NT2/D1 (cell line): Measurements from ENCODE around the gene FOXD2.
"Not testable (repeated sequence)": the region's sequence is repeated elsewhere in the genome, so short reads cannot be mapped to it uniquely, and the experiment has no call there.

Source experiments
- DNase-seq: peaks from one replicate; pipeline ENCODE4 v3.0.0-alpha.2; 2011; ENCODE audit warnings: low read depth, low spot score
- H3K27me3 ChIP-seq: 2 replicates; pipeline ENCODE4 v1.6.0; 2011; ENCODE audit warnings: mild to moderate bottlenecking; ENCODE audit not compliant: insufficient read length, insufficient read depth
- H3K36me3 ChIP-seq: 2 replicates; pipeline ENCODE4 v1.6.1; 2011; ENCODE audit warnings: mild to moderate bottlenecking, low read length, mixed read lengths; ENCODE audit not compliant: insufficient read depth, insufficient read length
- H3K4me1 ChIP-seq: 2 replicates; pipeline ENCODE4 v1.5.1; 2011; ENCODE audit not compliant: insufficient read depth, insufficient read length
- H3K4me3 ChIP-seq: 2 replicates; pipeline ENCODE4 v1.5.1; 2011; ENCODE audit warnings: low read depth; ENCODE audit not compliant: insufficient read length
- H3K9ac ChIP-seq: 2 replicates; pipeline ENCODE4 v1.6.0; 2011; ENCODE audit warnings: low read depth; ENCODE audit not compliant: insufficient read length
- H3K9me3 ChIP-seq: 2 replicates; pipeline ENCODE4 v1.5.1; 2011; ENCODE audit warnings: mild to moderate bottlenecking, low read length; ENCODE audit not compliant: insufficient read depth
- SUZ12 ChIP-seq: IDR thresholded peaks from 2 replicates; pipeline ENCODE4 v1.6.1; 2011; ENCODE audit not compliant: insufficient read length, insufficient read depth; ENCODE audit errors: extremely low read depth
- YY1 ChIP-seq: IDR thresholded peaks from 2 replicates; pipeline ENCODE4 v1.6.1; 2011; ENCODE audit not compliant: insufficient read length, insufficient read depth
- ZNF274 ChIP-seq: IDR thresholded peaks from 2 replicates; pipeline ENCODE4 v1.6.1; 2011; ENCODE audit warnings: mild to moderate bottlenecking, low read depth, low read length

FOXD2 gene

DNA sequence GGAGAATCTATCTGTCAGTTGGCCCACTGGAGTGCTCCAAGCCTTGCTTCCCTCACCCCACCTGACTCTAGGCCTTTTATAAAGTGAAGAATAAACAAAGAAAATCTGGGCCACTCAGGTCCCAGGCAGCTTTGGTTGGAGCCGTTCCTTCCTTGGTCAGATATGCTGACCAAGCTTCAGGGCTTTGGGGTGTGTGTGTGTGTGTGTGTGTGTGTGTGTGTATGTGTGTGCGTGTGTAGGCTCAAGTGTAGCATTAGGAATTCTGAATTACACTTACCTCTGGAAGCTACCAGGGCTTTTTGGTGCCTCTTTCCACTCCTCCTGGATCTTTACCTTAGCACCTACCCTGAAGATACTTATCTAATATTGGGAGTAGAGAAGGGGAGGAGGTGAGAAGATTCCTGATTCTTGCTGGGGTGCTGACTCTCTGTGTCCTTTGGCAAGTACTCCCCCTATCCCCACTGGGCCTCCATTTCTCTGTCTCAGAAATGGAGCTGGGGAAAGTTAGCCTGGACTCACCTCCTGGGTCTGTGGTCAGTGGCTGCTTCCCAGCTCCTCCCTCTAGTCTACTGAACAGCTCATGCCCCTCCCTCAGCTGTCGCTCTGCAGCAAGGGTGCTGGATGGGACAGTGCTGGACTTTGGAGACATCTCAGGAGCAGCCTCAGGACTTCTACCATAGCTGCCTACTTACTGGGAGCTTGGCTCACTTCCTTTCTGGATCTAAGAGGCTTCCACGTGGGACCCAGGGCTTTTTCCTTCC lies 10.8 kb downstream of the FOXD2 start:
- Histone ChIP-seq H3K9me3 (peaks cover 12% of the 10 kb centered on the region; the same call in 1 of the 2 replicates), H3K4me3 (no peak overlapping the region), H3K27me3 (peaks cover 75% of the 10 kb centered on the region), H3K36me3 (no peaks in the 10 kb centered on the region), H3K9ac (no peak overlapping the region), H3K4me1 (peaks cover 26% of the 10 kb centered on the region)
- no peak for DNase-seq
- TF ChIP-seq ZNF274 (no peak), YY1 (no peak), SUZ12 (no peak)

GRCh38 chr1:47449822-47450552 lies 12.1 kb downstream of the FOXD2 start:
- Histone ChIP-seq H3K4me3 (no peak overlapping the region), H3K9me3 (peaks cover 12% of the 10 kb centered on the region; the same call in 1 of the 2 replicates), H3K36me3 (no peaks in the 10 kb centered on the region), H3K9ac (no peak overlapping the region), H3K4me1 (peaks cover 19% of the 10 kb centered on the region), H3K27me3 (peaks cover 61% of the 10 kb centered on the region)
- TF ChIP-seq SUZ12 (no peak), YY1 (no peak), ZNF274 (no peak)
- no peak for DNase-seq

DNA sequence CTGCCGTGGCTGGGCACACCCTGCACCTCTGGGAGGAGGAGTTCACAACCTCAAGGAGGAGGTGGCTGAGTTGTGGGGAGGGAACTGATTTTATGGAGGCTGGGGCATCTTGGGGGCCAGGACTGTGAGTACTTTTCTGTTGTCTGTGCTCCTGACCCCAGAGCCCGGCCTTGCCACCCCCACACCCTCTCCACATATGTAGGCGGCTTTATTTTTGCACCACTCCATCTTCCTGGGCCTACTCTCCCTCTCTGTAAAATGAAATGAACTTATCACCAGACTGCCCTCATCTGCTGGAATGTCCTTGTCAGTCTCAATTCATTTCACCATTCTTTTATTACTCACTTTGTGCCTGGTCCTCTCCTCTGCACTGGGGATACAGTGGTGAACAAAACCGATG lies 12.8 kb downstream of the FOXD2 start:
- TF ChIP-seq ZNF274 (no peak), YY1 (no peak), SUZ12 (no peak)
- Histone ChIP-seq H3K9ac (no peak overlapping the region), H3K27me3 (peaks cover 55% of the 10 kb centered on the region), H3K4me1 (peaks cover 13% of the 10 kb centered on the region), H3K36me3 (no peaks in the 10 kb centered on the region), H3K4me3 (no peak overlapping the region), H3K9me3 (peaks cover 12% of the 10 kb centered on the region; the same call in 1 of the 2 replicates)
- DNase-seq = no peak

DNA sequence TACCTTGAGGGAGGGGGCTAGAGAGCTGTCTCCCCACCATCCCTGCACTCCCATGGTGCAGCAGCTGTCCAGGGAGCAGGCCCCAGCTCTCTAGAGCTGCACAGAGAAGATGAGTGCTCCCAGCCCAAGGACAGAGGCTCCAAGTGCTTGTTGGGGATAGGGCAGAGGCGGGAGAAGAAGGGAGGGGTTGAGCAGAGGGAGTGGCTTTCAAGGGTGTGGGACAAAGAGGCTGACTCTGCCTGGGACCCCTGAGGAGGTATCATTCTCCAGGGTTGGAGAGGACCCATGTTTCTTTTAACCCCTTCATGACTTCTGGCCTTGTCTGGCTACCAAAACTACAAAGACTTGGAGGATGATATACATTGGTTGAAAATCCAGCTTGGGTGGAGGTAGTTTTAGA lies 14.6 kb downstream of the FOXD2 start:
- Histone ChIP-seq H3K36me3 (no peaks in the 10 kb centered on the region), H3K9ac (no peak overlapping the region), H3K4me1 (peaks cover 4% of the 10 kb centered on the region), H3K27me3 (peaks cover 37% of the 10 kb centered on the region), H3K9me3 (peaks cover 12% of the 10 kb centered on the region; the same call in 1 of the 2 replicates), H3K4me3 (no peak overlapping the region)
- TF ChIP-seq YY1 (no peak), SUZ12 (no peak), ZNF274 (no peak)
- DNase-seq = no peak

DNA sequence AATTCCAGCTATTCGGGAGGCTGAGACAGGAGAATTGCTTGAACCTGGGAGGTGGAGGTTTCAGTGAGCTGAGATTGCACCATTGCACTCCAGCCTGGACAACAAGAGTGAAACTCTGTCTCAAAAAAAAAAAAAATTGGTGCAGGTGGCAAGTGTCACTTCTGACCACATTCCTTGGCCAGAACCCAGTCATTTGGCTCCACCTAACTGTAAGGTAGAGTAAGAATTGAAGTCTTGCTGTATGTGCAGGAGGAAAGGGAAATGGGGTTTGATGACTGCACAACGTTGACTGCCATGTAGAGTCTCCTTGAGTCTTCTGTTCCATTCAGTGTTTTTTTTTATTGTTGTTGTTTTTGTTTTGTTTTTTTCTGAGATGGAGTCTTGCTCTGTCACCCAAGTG lies 16.1 kb downstream of the FOXD2 start:
- H3K4me3 ChIP-seq, H3K36me3 ChIP-seq, H3K9ac ChIP-seq, DNase-seq, H3K4me1 ChIP-seq: not testable (repeated sequence)
- Histone ChIP-seq H3K27me3 (peaks cover 22% of the 10 kb centered on the region), H3K9me3 (peaks cover 12% of the 10 kb centered on the region; the same call in 1 of the 2 replicates)

DNA sequence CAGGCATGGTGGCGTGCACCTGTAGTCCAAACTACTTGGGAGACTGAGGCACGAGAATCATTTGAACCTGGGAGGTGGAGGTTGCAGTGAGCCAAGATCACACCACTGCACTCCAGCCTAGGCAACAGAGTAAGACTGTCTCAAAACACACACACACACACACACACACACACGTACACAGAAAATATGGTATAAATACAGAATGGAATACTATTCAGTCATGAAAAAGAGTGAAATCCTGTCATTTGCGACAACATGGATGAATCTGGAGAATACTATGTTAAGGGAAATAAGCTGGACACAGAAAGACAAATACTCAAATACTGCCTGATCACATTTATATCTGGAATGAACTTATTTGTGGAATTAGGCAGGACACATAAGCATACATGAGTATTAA lies 18.4 kb downstream of the FOXD2 start:
- no peaks in the 10 kb centered on the region for H3K36me3 ChIP-seq
- TF ChIP-seq ZNF274 (no peak), SUZ12 (no peak), YY1 (no peak)

GRCh38 chr1:47457547-47457946 lies 19.7 kb downstream of the FOXD2 start:
- not testable (repeated sequence) for H3K9ac ChIP-seq, DNase-seq, H3K4me3 ChIP-seq, H3K36me3 ChIP-seq, H3K27me3 ChIP-seq, H3K9me3 ChIP-seq
- H3K4me1 ChIP-seq = peaks cover 11% of the 10 kb centered on the region

More for the DNA sequence above, 18.4 kb downstream of the FOXD2 start:
- Histone ChIP-seq H3K9ac (no peak overlapping the region), H3K4me1 (peaks cover 11% of the 10 kb centered on the region), H3K4me3 (no peak overlapping the region), H3K9me3 (no peaks in the 10 kb centered on the region), H3K27me3 (peaks cover under 1% of the 10 kb centered on the region)
- no peak for DNase-seq
